Liver (tissue), 9 donors: ENCODE results near the gene INHBB. TPM values are rescaled to one million over a fixed set of nuclear protein-coding genes. Genes with fewer than 3 reads are reported as not detected.

Source experiments
- DNase-seq: peaks from one replicate; pipeline ENCODE4 v3.0.0-alpha.2; 2017; ENCODE audit warnings: low spot score
- H3K27ac ChIP-seq, 2 donors: one replicate each; pipeline ENCODE4 v1.7.0; 2013; ENCODE audit warnings: inconsistent platforms in 2 of 2, low read length in 2 of 2, control low read depth in 1 of 2, low read depth in 1 of 2, mild to moderate bottlenecking in 1 of 2
- H3K27me3 ChIP-seq, 4 donors: one replicate each; pipeline versions ENCODE4 v1.6.1 to v1.7.0; 2013; ENCODE audit warnings: low read length in 3 of 4, inconsistent platforms in 1 of 4, mild to moderate bottlenecking in 1 of 4, moderate library complexity in 1 of 4; ENCODE audit not compliant: control insufficient read depth in 4 of 4, insufficient read depth in 4 of 4
- H3K36me3 ChIP-seq, 4 donors: one replicate each; pipeline versions ENCODE4 v1.6.1 to v1.7.0; 2013; ENCODE audit warnings: low read length in 3 of 4, mild to moderate bottlenecking in 3 of 4, low read depth in 1 of 4, moderate library complexity in 1 of 4; ENCODE audit not compliant: control insufficient read depth in 4 of 4, insufficient read depth in 3 of 4
- H3K4me1 ChIP-seq, 4 donors: one replicate each; pipeline versions ENCODE4 v1.6.1 to v1.7.0; 2013; ENCODE audit warnings: low read length in 3 of 4, mild to moderate bottlenecking in 3 of 4, moderate library complexity in 1 of 4; ENCODE audit not compliant: control insufficient read depth in 4 of 4, insufficient read depth in 4 of 4
- H3K4me3 ChIP-seq, 3 donors: one replicate each; pipeline versions ENCODE4 v1.6.1 to v1.7.0; 2013; ENCODE audit warnings: low read length in 3 of 3, control low read depth in 1 of 3, low read depth in 1 of 3, mild to moderate bottlenecking in 1 of 3
- H3K9ac ChIP-seq, 2 donors: one replicate each; pipeline ENCODE4 v1.7.0; 2013; ENCODE audit warnings: low read length in 2 of 2, mild to moderate bottlenecking in 2 of 2, moderate library complexity in 2 of 2, control low read depth in 1 of 2, low read depth in 1 of 2
- H3K9me3 ChIP-seq, 4 donors: one replicate each; pipeline versions ENCODE4 v1.6.1 to v1.7.0; 2013; ENCODE audit warnings: low read length in 3 of 4; ENCODE audit not compliant: control insufficient read depth in 4 of 4
- EGR1 ChIP-seq, 2 donors: IDR thresholded peaks; 2 replicates each; pipeline ENCODE4 v1.6.1; 2016 to 2018; ENCODE audit warnings: antibody characterized with exemption in 2 of 2, low read depth in 2 of 2
- FOXA1 ChIP-seq: IDR thresholded peaks from 2 replicates; pipeline ENCODE4 v1.6.1; 2016; ENCODE audit warnings: antibody characterized with exemption
- FOXA2 ChIP-seq: IDR thresholded peaks from 2 replicates; pipeline ENCODE4 v1.6.1; 2016; ENCODE audit warnings: antibody characterized with exemption
- GABPA ChIP-seq, 2 donors: IDR thresholded peaks in 1 of 2; conservative IDR thresholded peaks in 1 of 2; 2 replicates each; pipeline ENCODE4 v1.6.1; 2016; ENCODE audit warnings: antibody characterized with exemption in 2 of 2, mild to moderate bottlenecking in 1 of 2, moderate library complexity in 1 of 2
- HNF4A ChIP-seq, 2 donors: conservative IDR thresholded peaks; 2 replicates each; pipeline ENCODE4 v1.6.1; 2016; ENCODE audit warnings: antibody characterized with exemption in 2 of 2, mild to moderate bottlenecking in 2 of 2
- JUND ChIP-seq, 2 donors: IDR thresholded peaks; 2 replicates each; pipeline ENCODE4 v1.6.1; 2016; ENCODE audit warnings: antibody characterized with exemption in 2 of 2
- NR2F2 ChIP-seq: IDR thresholded peaks from 2 replicates; pipeline ENCODE4 v1.6.1; 2016; ENCODE audit warnings: antibody characterized with exemption
- RAD21 ChIP-seq, 2 donors: IDR thresholded peaks; 2 replicates each; pipeline ENCODE4 v1.6.1; 2016; ENCODE audit warnings: antibody characterized with exemption in 2 of 2, mild to moderate bottlenecking in 2 of 2
- RXRA ChIP-seq, 2 donors: IDR thresholded peaks; 2 replicates each; pipeline ENCODE4 v1.6.1; 2017 to 2018; ENCODE audit warnings: antibody characterized with exemption in 2 of 2, mild to moderate bottlenecking in 1 of 2
- SP1 ChIP-seq: IDR thresholded peaks from 2 replicates; pipeline ENCODE4 v1.6.1; 2018; ENCODE audit warnings: antibody characterized with exemption, mild to moderate bottlenecking
- TAF1 ChIP-seq: conservative IDR thresholded peaks from 2 replicates; pipeline ENCODE4 v1.6.1; 2016; ENCODE audit warnings: antibody characterized with exemption, mild to moderate bottlenecking
- YY1 ChIP-seq: IDR thresholded peaks from 2 replicates; pipeline ENCODE4 v1.6.1; 2016; ENCODE audit warnings: antibody characterized with exemption, mild to moderate bottlenecking
- WGBS: extraction: QIAGEN DNeasy Blood & Tissue Kit; methylation state at CpG from one replicate; pipeline ENCODE4 v1.1.7; 2013; 5-methylcytosine and 5-hydroxymethylcytosine counted together
- polyA plus RNA-seq, 2 donors: library from polyadenylated mRNA; stranded (reverse) in 1 of 2; unstranded in 1 of 2; fragments of 200-250 nt in 1 of 2; fragments of >200 nt in 1 of 2; fragmentation: Nextera tagmentation in 1 of 2; extraction: Ambion mirVana in 1 of 2; gene quantifications; one replicate each; pipeline versions ENCODE4 v1.2.1 to v1.2.3, GENCODE V29; 2013 to 2015
- total RNA-seq, 2 donors: library from RNA; depleted of rRNA; stranded (reverse); fragments of >200 nt; gene quantifications; one replicate each; pipeline ENCODE4 v1.2.3, GENCODE V29; 2014
- TF ChIP-seq, protein P1 (sequence below): IDR thresholded peaks from 2 replicates; pipeline ENCODE4 v1.6.1; 2016; ENCODE audit warnings: antibody characterized with exemption
- TF ChIP-seq, protein P2 (sequence below): fragments of 150-350 bp; IDR thresholded peaks from 2 replicates; pipeline ENCODE4 v1.5.1; 2017; ENCODE audit warnings: improper control_type of control experiment, low read depth, low read length; ENCODE audit not compliant: missing input control
- TF ChIP-seq, protein P3 (sequence below): IDR thresholded peaks from 2 replicates; pipeline ENCODE4 v1.6.1; 2016; ENCODE audit warnings: antibody characterized with exemption
- TF ChIP-seq, protein P4 (sequence below): IDR thresholded peaks from 2 replicates; pipeline ENCODE4 v1.6.1; 2016; ENCODE audit warnings: antibody characterized with exemption, mild to moderate bottlenecking
- TF ChIP-seq, protein P5 (sequence below): IDR thresholded peaks from 2 replicates; pipeline ENCODE4 v1.6.1; 2016; ENCODE audit warnings: antibody characterized with exemption
- donor health status: healthy.
- donor health status: healthy.
- donor health status: healthy.
- donor health status: healthy.
- donor health status: healthy.

The INHBB gene
- total and polyA plus RNA-seq, 4 donors, result 0.36 to 7.4 (median 2.1) TPM

DNA sequence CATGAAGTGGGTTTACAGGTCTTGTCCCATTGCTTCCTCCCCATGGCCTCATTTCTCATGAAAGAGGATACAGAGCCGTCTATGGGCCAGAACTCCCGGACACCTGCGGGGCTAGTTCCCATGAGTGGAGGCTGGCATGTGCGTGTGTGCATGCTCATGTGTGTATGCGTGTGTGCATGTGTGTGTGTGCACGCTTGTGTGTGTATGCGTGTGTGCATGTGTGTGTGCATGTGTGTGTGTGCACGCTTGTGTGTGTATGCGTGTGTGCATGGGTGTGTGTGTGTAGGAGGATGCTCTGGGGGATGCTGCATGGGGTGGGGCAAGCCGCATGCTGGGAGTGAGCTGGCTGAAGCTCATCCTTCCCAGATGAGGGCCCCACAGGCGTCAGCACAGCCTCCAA lies 20.8 kb downstream of the INHBB start:
- H3K36me3 ChIP-seq, result no peaks in the 10 kb centered on the region
- 90% methylated on average over 11 of the region's 11 CpGs for WGBS
- H3K27ac ChIP-seq, result no peak overlapping the region
- TF ChIP-seq, protein P1, sequence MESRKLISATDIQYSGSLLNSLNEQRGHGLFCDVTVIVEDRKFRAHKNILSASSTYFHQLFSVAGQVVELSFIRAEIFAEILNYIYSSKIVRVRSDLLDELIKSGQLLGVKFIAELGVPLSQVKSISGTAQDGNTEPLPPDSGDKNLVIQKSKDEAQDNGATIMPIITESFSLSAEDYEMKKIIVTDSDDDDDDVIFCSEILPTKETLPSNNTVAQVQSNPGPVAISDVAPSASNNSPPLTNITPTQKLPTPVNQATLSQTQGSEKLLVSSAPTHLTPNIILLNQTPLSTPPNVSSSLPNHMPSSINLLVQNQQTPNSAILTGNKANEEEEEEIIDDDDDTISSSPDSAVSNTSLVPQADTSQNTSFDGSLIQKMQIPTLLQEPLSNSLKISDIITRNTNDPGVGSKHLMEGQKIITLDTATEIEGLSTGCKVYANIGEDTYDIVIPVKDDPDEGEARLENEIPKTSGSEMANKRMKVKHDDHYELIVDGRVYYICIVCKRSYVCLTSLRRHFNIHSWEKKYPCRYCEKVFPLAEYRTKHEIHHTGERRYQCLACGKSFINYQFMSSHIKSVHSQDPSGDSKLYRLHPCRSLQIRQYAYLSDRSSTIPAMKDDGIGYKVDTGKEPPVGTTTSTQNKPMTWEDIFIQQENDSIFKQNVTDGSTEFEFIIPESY, result no peak
- TF ChIP-seq GABPA (IDR thresholded peaks at IDR 0.05 in 1 of 2, conservative IDR thresholded peaks at IDR 0.05 in 1 of 2) (no peak), JUND (IDR thresholded peaks at IDR 0.05) (no peak), EGR1 (IDR thresholded peaks at IDR 0.05; ENCODE audit: low read depth in 2 of 2) (no peak), FOXA1 (no peak), NR2F2 (no peak), SP1 (no peak), HNF4A (conservative IDR thresholded peaks at IDR 0.05) (no peak), RAD21 (IDR thresholded peaks at IDR 0.05) (no peak), RXRA (IDR thresholded peaks at IDR 0.05) (no peak), TAF1 (no peak), YY1 (no peak), FOXA2 (no peak)
- TF ChIP-seq, protein P2, sequence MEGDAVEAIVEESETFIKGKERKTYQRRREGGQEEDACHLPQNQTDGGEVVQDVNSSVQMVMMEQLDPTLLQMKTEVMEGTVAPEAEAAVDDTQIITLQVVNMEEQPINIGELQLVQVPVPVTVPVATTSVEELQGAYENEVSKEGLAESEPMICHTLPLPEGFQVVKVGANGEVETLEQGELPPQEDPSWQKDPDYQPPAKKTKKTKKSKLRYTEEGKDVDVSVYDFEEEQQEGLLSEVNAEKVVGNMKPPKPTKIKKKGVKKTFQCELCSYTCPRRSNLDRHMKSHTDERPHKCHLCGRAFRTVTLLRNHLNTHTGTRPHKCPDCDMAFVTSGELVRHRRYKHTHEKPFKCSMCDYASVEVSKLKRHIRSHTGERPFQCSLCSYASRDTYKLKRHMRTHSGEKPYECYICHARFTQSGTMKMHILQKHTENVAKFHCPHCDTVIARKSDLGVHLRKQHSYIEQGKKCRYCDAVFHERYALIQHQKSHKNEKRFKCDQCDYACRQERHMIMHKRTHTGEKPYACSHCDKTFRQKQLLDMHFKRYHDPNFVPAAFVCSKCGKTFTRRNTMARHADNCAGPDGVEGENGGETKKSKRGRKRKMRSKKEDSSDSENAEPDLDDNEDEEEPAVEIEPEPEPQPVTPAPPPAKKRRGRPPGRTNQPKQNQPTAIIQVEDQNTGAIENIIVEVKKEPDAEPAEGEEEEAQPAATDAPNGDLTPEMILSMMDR, result no peak
- TF ChIP-seq, protein P3, sequence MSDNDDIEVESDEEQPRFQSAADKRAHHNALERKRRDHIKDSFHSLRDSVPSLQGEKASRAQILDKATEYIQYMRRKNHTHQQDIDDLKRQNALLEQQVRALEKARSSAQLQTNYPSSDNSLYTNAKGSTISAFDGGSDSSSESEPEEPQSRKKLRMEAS, result no peak
- TF ChIP-seq, protein P4, sequence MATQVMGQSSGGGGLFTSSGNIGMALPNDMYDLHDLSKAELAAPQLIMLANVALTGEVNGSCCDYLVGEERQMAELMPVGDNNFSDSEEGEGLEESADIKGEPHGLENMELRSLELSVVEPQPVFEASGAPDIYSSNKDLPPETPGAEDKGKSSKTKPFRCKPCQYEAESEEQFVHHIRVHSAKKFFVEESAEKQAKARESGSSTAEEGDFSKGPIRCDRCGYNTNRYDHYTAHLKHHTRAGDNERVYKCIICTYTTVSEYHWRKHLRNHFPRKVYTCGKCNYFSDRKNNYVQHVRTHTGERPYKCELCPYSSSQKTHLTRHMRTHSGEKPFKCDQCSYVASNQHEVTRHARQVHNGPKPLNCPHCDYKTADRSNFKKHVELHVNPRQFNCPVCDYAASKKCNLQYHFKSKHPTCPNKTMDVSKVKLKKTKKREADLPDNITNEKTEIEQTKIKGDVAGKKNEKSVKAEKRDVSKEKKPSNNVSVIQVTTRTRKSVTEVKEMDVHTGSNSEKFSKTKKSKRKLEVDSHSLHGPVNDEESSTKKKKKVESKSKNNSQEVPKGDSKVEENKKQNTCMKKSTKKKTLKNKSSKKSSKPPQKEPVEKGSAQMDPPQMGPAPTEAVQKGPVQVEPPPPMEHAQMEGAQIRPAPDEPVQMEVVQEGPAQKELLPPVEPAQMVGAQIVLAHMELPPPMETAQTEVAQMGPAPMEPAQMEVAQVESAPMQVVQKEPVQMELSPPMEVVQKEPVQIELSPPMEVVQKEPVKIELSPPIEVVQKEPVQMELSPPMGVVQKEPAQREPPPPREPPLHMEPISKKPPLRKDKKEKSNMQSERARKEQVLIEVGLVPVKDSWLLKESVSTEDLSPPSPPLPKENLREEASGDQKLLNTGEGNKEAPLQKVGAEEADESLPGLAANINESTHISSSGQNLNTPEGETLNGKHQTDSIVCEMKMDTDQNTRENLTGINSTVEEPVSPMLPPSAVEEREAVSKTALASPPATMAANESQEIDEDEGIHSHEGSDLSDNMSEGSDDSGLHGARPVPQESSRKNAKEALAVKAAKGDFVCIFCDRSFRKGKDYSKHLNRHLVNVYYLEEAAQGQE, result no peak
- TF ChIP-seq, protein P5, sequence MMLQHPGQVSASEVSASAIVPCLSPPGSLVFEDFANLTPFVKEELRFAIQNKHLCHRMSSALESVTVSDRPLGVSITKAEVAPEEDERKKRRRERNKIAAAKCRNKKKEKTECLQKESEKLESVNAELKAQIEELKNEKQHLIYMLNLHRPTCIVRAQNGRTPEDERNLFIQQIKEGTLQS, result no peak
- DNase-seq, result no peak
- H3K27me3 ChIP-seq, result no peaks in the 10 kb centered on the region
- no peaks in the 10 kb centered on the region for H3K9me3 ChIP-seq
- no peaks in the 10 kb centered on the region for H3K4me1 ChIP-seq
- no peak overlapping the region for H3K9ac ChIP-seq
- no peak overlapping the region for H3K4me3 ChIP-seq

DNA sequence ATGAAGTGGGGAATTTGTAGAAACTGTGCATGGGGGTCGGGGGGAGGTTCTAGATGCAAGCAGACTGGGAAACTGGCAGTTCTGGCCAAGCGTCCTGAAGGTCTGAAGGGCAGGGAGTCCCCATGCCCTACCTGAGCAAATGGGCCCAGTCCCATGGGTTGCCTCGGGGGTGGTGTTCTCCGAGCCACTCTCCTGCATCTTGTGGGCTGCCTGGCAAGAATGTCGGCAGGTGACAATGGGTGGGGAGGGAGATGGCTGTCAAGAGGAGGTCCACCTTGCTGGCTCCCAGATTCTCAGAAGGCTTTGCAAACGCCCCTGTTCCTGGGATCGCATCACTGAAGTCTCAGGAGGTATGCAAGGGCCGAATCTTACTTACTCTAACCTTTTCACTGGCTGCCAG lies 21.3 kb downstream of the INHBB start:
- no peak for TF ChIP-seq EGR1 (IDR thresholded peaks at IDR 0.05; ENCODE audit: low read depth in 2 of 2)
- TF ChIP-seq, protein P4, result no peak
- no peak for DNase-seq
- no peak overlapping the region for H3K4me3 ChIP-seq
- H3K36me3 ChIP-seq, result no peaks in the 10 kb centered on the region
- H3K9me3 ChIP-seq, result no peaks in the 10 kb centered on the region
- no peak overlapping the region for H3K27ac ChIP-seq
- 76% methylated on average over 8 of the region's 8 CpGs for WGBS
- no peaks in the 10 kb centered on the region for H3K4me1 ChIP-seq
- H3K27me3 ChIP-seq, result no peaks in the 10 kb centered on the region
- no peak overlapping the region for H3K9ac ChIP-seq
